GM12865 (cell line): Measurements from ENCODE around the gene NCF2.

Experiments used
- DNase-seq: peaks from one replicate; pipeline ENCODE4 v3.0.0; 2010; ENCODE audit warnings: low read depth
- H3K4me3 ChIP-seq: 2 replicates; pipeline ENCODE4 v1.5.1; 2011; ENCODE audit warnings: mild to moderate bottlenecking, low read depth, low read length, control low read depth
- CTCF ChIP-seq: IDR thresholded peaks from 2 replicates; pipeline ENCODE4 v1.5.1; 2011; ENCODE audit warnings: low read length, control low read depth, low read depth, inconsistent platforms; ENCODE audit not compliant: insufficient read depth; ENCODE audit errors: missing control alignments

NCF2 gene

DNA sequence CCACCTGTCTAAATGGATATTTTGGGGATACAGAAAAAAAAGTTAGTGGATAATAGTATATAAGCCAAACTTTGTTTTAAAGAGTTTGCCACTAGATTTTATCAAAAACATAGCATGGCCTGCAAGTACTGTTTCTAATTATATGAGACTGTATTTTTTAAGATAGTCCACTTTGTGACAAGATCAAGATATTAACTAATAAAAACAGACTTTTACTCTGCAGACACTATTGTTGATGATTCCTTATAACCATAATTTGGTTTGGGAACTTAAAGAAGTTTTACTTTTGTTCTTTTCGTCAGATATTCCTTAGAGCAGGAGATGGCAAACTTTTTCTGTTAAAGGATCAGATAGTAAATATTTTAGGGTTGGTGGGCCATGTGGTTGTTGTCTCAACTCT lies 81.6 kb downstream of the NCF2 start:
- no peak overlapping the region for H3K4me3 ChIP-seq
- DNase-seq = no peak
- TF ChIP-seq CTCF = no peak

DNA sequence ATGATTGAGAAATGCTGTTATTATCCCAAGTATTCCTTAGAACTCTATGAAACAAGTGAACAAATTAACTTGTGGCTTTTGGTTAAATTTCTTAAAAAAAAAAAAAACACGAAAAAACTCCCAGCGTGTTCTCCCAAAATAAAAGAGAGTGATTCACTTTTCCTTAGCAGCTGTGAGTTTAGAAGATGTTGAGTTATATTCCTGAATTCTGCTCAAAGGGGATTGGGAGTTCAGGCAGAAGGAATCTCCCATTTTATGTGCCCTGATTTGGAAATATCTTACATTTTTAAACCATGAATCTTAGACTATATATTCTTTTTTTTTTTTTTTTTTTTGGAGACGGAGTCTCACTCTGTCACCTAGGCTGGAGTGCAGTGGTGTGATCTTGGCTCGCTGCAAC lies 83.7 kb downstream of the NCF2 start:
- no peak overlapping the region for H3K4me3 ChIP-seq
- no peak for TF ChIP-seq CTCF
- DNase-seq = no peak
